Renal cortex interstitium (tissue), 11 donors: ENCODE data around the gene MYOT. TPM values are rescaled to one million over a fixed set of nuclear protein-coding genes. Genes with fewer than 3 reads are reported as not detected.
A peak's percentile ranks its signal among the peaks of the same experiment; 100 is the strongest.
"Not testable (repeated sequence)": the region's sequence is repeated elsewhere in the genome, so short reads cannot be mapped to it uniquely, and the experiment has no call there.

Source experiments
- DNase-seq, 11 donors: peaks; one replicate each; pipeline ENCODE4 v3.0.0-alpha.2; 2013; ENCODE audit warnings: low read depth in 9 of 11, low spot score in 4 of 11; ENCODE audit errors: extremely low read depth in 1 of 11
- polyA plus RNA-seq, 3 donors: library from polyadenylated mRNA; unstranded; fragments of 120-200 nt; gene quantifications; one replicate each; pipeline ENCODE4 v1.2.1, GENCODE V29; 2013; ENCODE audit not compliant: insufficient read length in 3 of 3

The MYOT gene
- polyA plus RNA-seq, 3 donors, result 1.5 to 1.9 (median 1.7) TPM

DNA sequence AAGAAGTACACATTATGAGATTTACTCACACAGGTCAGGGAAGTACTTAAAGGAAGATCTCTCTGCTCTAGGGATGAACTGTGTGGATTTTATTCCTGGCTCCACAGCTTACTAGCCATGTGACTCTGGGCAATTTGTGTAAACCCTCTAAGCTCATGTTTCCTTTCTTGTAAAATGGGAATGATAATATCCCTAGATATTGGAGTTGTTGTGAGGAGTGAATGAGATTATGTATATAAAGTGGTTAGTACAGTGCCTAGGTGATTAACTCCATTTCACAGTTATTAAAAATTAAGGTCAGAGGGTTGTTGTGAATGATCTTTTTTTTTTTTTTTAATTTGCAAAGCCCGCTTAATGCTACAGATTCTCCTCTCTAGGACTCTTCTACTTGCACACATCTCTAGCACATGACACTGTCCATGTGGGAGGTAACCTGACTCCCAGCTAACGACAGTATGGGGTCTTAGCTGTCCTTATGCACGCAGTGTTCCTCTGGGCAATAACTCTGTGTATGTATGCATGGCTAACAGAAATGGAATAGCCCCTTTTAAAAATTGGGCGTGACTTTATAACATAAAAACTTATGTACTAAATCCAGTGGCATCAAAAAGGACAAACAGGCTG, 23.9 kb upstream of the MYOT start:
- DNase-seq, result no peak

DNA sequence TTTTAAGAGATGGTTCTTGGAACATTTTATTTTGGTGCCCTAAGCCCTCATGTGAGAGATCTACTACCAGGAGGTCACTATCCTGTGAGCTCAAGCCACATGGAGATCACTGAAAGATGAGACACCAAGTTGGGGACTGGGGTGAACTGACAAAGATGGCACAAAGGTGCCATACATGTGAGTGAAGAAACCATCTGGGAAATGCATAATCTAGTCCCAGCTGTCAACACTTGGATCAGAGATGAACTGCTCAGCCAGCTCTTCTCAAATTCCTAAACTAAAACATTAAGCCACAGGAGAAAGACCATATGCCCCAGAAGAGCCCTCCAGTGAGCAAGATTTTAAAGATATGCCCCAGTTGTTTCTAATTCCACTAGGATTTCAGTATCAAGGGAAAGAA, 22.2 kb upstream of the MYOT start:
- no peak for DNase-seq

DNA sequence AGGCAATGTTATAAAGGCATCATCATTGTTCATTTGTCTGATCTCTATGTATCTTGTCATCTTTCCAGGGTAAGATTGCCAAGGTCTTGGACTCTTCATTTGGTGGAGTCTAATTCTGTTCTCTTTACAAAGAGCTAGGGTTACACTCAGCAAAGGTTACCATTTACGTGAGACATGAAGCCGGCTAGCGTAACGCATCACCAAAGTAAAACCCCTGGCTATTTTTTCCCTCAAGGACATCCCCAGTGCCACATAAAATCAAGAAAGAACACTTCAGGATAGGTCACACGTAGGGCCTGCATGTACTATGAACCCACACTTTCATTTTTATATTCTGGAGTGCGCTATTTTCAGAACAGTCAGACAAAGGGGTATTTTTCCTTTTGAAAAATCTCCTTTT, 20.0 kb upstream of the MYOT start:
- DNase-seq, result peak in 1 of 11 donors; percentile 5

DNA sequence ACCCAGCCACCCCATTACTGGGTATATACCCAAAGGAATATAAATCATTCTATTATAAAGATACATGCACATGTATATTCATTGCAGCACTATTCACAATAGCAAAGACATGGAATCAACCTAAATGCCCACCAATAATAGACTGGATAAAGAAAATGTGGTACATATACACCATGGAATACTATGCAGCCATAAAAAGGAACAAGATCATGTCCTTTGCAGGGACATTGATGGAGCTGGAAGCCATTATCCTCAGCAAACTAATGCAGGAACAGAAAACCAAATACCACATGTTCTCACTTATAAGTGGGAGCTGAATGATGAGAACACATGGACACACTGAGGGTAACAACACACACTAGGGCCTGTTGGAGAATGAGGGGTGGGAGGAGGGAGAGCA, 14.5 kb upstream of the MYOT start:
- not testable (repeated sequence) for DNase-seq

DNA sequence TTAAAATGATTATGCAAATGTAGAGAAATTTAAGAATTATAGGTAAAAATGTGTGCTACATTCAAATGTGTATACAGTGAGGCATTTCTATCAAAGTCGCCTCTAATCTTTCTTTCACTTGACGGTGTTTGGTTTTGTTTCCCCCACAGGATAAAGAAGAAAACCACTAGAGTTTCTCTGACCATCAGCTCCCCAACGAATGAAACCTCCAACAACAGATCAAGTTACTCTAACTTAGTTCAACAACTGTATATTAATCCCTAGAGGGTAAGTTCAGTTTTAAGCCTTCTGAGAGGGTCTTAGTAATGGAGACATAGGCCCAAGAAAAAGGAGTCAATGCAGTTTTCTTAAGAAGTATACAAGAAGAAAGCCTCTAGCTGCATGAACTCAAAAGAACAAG, 11.5 kb upstream of the MYOT start:
- no peak for DNase-seq

DNA sequence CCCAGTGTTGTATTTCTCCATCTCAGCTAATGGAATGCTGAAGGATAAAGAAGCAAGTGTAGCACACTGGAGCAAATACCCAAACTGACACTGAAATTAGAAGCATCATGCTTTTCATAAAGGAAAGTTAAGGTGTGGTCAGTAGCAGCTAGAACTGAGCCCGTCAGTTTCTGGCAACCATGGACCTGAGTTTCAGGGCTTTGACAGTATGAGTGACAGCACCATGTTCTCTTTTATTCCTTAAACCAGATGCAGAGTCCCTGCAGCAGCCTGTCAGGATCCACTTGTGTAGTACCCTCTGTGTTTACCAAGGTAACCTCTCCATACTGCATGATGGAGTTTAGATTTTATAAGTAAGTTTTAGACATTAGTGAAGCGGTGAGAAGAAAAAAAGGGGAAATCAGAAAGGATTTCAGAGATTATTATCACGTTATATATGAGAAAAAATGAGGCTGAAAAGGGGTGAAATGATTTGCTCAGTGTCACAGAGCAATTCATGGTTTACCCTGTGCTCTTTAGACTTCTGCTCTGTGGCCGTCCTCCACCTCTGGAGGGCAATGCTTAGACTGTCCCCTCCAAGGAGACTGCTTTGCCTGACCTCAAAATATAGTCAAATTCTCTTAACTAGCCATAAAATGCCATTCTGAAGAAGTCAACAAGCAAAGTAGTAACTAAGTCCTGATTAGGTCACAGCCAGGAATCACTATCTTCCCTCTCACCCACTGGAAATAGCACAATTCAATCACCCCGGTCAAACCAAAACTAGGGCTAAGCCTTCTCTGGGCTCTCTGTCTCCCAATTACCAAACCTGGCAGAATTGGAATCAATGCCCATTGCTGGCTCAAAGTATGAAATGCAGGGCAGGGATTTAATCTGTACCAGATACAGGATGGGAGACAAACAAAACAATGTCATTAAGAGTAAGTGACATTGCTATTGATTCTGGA, 10.5 kb upstream of the MYOT start:
- DNase-seq, result no peak

DNA sequence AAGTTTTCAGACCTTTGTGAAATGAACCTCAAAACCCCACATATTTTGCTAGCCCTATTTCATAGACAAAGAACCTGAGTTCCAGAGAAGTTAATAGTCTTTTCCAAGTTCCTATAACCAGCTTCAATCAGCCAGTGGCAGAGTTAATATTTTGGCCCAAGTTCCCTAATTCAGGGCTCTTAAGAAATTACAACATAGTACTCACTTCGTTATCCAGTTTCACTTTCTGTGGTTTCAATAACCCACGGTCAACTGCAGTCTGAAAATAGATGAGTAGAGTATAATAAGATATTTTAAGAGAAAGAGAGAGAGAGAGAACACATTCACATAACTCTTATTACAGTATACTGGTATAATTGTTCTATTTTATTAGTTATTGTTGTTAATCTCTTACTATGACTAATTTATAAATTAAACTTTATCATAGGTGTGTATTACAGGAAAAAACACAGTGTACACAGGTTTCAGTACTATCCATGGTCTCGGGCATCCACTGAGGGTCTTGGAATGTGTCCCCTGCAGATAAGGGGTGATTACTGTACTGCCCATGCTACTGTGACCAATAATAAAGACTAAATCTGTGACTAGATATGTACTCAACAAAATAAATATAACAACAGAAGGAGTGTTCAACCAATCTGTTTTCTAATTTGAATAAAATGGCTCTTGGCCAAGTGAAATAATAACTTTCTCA, 9.3 kb upstream of the MYOT start:
- no peak for DNase-seq

DNA sequence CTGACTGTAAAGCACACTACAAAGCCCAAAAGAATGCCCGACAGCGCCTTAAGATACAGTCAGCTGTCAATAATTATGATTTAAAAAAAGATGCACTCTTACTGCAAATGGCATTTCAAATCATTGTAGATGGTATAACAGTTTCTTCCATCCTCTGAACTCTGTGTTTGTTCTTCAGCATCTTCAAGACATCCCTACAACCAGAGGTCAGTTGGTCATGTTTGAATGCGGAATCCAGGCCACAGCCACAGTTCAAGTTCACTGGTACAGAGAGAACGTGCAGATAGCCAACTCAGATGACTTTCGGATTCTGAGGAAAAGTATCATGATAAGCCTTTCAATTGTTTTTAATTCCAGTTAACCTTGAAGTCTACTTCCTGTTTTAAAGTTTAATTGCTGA, 8.7 kb upstream of the MYOT start:
- DNase-seq, result no peak

DNA sequence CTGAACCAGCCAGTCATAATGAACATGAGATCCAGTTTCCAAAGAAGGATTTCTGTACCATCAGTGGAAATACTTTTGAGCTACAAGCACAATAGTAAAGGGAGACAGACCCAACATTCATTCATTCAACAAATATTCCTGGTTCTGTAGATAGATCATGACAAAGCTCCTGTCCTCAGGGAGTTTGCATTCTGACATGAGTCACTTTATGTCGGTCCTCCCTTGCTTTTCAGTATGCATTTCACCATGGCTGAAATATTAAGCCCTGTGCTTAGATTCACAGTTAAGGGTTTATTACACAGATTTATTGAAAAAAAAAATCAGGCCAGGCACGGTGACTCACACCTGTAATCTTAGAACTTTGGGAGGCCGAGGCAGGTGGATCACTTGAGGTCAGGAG, 5.4 kb upstream of the MYOT start:
- no peak for DNase-seq

DNA sequence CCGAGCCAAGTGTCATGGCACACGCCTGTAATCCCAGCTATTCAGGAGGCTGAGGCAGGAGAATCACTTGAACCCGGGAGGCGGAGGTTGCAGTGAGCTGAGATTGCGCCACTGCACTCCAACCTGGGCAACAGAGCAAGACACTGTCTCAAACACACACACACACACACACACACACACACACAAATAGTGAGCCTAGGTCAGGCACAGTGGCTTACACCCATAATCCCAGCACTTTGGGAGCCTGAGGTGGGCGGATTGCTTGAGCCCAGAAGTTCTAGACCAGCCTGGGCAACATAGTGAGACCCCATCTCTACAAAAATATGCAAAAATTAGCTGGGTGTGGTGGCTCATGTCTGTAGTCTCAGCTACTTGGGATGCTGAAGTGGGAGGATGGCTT, 4.0 kb upstream of the MYOT start:
- not testable (repeated sequence) for DNase-seq

DNA sequence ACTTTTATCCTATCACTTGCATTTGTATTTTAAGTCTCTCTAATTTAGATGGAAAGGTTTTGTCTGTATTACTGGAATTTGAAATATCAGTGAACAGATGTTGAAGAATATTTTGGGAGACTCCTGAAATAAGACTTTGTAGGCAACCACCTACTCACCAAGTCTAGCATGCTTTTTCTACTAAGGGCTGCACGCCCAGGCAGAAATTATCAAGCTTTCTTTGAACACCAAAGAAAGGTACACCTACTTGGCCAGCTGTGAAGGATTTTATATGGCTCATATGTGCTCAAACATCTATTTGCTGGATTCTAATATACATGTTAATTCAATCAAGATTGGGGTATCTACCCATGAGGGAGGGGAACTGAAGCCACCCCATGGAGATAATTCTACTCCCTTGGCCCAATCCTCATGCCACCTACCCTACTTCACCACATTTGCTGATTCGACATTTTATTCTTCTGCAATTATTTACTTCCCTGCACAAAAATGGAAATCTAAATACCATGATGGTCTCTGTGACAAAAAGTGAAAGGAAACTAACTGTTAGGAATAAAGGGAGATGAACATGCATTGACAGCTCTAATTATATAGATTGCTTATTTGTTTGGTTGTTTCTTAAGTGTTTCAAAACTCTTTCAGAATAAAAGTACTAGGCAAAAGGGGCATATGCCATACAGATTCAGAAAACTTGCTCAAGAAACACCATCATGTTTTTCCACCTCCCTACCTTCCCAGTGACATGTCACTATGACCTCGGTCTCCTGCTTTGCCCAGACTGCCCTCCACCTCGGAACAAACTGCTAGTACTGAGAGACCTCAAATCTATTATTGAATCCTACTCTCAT, 895 bp upstream of the MYOT start:
- DNase-seq, result no peak

DNA sequence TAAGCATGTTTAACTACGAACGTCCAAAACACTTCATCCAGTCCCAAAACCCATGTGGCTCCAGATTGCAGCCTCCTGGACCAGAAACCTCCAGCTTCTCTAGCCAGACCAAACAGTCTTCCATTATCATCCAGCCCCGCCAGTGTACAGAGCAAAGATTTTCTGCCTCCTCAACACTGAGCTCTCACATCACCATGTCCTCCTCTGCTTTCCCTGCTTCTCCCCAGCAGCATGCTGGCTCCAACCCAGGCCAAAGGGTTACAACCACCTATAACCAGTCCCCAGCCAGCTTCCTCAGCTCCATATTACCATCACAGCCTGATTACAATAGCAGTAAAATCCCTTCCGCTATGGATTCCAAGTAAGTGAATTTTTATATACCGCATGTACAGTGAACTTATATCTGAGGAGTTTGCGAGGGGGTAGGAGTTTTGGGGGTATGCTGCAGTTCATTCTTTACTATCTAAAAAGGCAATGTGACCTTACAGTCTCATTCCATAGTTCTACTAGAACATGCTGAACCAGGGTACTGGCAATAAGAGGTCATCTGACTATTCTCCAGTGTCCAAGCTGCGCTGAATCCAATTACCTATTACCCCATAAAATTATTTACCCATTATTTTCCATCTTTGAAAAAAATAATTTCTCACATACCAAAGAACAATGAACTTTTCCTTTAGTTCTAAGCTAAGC, 3.1 kb downstream of the MYOT start:
- no peak for DNase-seq

DNA sequence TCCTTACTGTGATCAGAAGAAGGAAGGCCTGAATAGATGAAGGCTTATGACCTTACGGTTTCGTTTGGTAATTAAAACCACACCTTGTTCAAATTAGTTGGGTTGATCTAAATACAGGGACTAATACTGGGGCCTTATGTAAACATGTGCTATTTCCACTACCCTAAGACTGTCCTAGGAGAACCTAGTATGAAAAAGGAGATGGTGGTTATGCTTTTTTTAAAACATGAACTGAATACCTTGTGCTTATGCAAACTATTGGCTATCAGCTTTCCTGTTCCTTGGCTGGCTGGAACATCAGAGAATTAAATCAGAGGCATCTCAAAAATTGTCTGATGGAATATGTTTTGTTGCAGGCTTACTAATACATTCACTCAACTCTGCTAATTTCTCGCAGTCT, 3.9 kb downstream of the MYOT start:
- no peak for DNase-seq

DNA sequence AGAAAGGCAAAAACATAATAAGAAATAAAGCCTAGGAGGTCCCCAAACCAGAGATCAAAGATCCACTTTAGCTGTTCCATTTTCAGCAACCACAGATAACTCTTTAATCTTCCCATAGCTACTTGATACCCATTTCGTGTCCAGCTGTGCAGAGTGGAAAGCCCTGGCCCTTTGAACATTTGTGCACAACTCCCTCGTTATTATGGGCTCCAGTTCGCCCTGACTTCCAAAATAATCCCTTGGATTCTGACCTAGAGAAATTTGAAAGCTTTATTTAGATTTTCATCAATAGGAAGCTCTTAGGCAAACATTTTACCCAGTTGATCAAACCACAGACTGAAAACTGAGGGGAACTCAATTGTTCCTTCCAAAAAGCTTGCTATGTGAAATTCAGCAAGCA, 4.8 kb downstream of the MYOT start:
- DNase-seq, result no peak

DNA sequence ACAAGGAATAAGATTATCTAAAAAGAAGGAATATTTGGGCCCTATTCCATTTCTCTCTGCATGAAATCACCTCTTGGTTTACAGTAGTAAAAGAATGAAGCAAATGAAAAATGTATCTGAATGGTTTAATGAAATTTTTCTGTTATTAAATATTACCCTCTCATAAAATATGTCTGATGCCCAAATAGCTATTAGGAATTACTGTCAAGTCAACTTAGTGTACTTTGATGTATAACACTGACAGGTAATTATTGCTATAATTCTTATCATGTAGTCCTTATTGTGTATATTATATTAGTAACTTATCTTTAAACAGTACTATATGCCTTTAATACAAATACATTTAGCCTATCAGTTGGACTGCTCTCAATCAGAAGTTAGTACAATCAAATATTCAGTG, 8.4 kb downstream of the MYOT start:
- DNase-seq, result no peak

DNA sequence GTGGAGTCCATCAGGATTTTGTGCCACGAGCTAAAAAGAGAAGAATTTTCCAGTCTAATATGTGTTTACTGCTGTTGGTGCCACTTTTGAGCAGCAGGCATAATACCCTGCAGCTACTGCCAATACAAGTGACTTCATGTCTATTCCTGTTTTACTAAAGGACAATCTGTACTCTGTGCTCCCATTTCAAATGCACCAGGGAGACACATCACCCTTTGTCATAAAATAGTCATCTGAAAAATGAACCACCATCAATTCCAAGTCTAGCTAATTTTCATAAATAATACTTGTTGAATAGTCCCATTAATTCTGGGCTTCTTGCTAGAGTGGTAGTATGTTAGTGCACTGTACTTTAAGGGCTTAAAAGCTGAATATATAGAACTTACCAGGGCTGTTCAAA, 12.7 kb downstream of the MYOT start:
- DNase-seq, result no peak

DNA sequence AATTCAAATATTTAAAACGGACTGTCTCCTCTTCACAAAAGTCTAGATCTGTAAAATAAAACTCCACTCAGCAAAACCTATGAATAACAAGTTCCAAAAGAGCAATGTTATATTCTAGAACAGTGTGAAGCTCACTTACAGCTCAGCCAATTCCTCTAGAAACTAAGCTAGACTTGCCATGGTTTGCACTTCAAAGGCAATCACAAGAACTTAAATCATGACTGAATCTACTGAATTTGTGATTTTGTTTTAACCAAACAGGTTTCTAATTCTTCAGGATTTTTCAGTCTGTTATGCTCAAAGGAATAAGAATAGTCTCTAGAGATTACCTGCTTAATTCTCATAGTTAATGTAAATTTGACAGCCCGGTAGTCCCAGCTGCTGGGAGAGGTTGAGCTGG, 20.2 kb downstream of the MYOT start:
- DNase-seq, result no peak

DNA sequence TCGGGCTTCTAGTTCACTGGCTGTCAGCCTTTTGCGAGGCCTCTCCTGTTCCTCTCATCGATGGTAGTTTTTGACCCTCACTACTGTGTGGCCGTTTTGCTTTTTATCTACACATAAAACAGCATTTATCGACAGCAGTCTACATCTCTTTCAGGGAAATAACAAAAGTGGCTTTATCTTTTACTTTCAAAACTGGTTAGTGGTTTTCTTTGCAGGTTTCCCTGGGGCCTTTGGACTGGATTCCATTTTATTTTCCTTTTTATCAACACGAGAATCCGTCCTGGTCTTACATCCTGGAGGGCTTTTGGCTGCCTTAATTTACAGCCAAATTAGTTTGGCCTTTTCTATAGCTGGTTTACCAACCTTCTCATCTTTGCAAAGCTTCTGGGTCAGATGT, 20.8 kb downstream of the MYOT start:
- peak in 2 of 11 donors; percentile 1 to 3 for DNase-seq
